Stomach (tissue), 4 donors: ENCODE measurements around the gene FUCA1.

Experiments
- EP300 ChIP-seq: sonication (generic); formaldehyde crosslinking; IDR thresholded peaks from one replicate; pipeline ENCODE4 v1.6.1; 2017; ENCODE audit warnings: antibody characterized with exemption
- POLR2A ChIP-seq, 4 donors: fragments of 450-650 bp; IDR thresholded peaks; one replicate each; pipeline ENCODE4 v1.6.1; 2016; ENCODE audit warnings: antibody characterized with exemption in 4 of 4, control low read depth in 2 of 4, mild to moderate bottlenecking in 1 of 4, moderate library complexity in 1 of 4
- POLR2AphosphoS5 ChIP-seq, 3 donors: sonication (generic); formaldehyde crosslinking; IDR thresholded peaks; one replicate each; pipeline ENCODE4 v1.6.1; 2016; ENCODE audit warnings: antibody characterized with exemption in 3 of 3
- TF ChIP-seq, protein P1 (sequence below), 7 experiments: fragments of 450-650 bp in 4 of 7; fragments of 200-600 bp in 3 of 7; sonication (generic) in 3 of 7; IDR thresholded peaks; one replicate each; pipeline ENCODE4 v1.5.1; 2016 to 2019; ENCODE audit warnings: antibody characterized with exemption in 7 of 7, control low read depth in 2 of 7, mild to moderate bottlenecking in 1 of 7

DNA sequence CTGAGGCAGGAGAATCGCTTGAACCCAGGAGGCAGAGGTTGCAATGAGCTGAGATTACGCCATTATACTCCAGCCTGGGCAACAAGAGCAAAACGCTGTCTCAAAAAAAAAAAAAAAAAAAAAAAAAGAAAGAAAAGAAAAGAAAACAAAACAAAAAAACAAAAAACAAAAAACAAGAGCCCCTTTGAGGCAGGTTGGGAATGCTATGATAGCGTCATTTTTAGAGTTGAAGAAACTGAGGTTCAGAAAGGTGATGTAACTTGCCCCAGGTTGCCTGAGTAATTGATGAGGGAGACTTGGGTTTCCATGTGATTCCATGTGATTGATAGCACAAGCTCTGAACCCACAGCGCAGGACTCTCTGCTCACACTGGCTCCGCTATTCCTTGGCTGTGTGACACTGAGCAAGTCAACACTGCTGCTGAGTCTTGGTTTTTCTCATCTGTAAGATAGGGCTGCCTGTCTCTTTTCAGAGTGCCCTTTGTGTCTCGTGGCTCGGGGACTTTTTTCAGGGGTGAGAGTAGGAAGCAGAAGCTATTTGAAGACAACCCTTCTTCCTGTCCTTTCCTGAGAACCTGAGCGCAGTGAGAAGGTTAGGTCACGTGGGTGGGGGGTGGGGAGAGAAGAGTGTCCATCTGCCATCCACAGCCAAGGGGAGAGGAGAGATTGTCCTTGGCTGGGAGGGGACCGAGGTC is 42.6 kb upstream of the FUCA1 start:
- TF ChIP-seq, protein P1, sequence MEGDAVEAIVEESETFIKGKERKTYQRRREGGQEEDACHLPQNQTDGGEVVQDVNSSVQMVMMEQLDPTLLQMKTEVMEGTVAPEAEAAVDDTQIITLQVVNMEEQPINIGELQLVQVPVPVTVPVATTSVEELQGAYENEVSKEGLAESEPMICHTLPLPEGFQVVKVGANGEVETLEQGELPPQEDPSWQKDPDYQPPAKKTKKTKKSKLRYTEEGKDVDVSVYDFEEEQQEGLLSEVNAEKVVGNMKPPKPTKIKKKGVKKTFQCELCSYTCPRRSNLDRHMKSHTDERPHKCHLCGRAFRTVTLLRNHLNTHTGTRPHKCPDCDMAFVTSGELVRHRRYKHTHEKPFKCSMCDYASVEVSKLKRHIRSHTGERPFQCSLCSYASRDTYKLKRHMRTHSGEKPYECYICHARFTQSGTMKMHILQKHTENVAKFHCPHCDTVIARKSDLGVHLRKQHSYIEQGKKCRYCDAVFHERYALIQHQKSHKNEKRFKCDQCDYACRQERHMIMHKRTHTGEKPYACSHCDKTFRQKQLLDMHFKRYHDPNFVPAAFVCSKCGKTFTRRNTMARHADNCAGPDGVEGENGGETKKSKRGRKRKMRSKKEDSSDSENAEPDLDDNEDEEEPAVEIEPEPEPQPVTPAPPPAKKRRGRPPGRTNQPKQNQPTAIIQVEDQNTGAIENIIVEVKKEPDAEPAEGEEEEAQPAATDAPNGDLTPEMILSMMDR (IDR thresholded peaks at IDR 0.05), result no peak
- TF ChIP-seq POLR2A (IDR thresholded peaks at IDR 0.05), result no peak
- TF ChIP-seq EP300, result no peak
- no peak for TF ChIP-seq POLR2AphosphoS5 (IDR thresholded peaks at IDR 0.05)
